GM19023 (cell line): Measurements from ENCODE around the gene OLA1.

Experiments
- ATAC-seq: cut with Tn5 transposase; IDR thresholded peaks from one replicate; pipeline ENCODE4 v1.9.1; 2021; ENCODE audit warnings: mild to moderate bottlenecking, moderate library complexity; ENCODE audit not compliant: unreplicated experiment

The OLA1 gene

GRCh38 chr2:174122185-174122584 lies 126.1 kb downstream of the OLA1 start:
- no peak for ATAC-seq

DNA sequence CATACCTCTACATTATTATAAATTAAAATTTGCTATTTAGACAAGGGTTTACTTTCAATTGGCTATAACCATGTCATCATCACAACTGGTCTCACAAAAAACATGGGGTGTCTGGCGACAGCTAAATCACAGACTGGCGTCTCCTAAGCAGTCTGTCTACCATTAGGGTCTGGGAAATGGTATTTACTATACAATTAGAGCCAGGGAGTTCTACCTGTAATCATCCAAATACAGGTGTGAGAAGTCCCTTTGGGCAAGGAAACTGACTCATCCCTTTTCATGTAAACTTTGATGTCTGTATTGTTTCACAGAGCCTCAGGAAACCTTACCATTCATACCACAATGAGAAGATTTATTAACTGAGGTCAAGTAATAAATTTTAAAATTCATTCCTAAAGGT lies 126.7 kb downstream of the OLA1 start:
- no peak for ATAC-seq

GRCh38 chr2:174121175-174121574 lies 127.2 kb downstream of the OLA1 start:
- no peak for ATAC-seq

DNA sequence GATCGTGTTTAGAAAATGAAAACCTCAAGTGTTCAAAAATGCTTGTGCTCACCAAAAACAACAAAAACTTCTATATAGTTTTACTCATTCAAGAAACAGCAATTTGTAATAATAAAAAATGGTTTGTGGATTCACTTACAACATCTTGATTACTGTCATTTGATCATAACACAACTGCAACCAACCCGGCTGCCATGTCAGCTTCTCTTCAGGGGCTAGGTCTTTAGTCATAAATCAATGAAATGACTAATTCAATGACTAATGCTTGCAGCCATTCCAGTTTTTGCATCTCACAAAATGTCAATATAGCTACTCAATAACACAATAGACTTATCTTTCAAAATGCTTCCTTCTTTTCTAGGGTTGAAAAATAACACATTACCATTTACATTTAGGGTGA lies 128.0 kb downstream of the OLA1 start:
- no peak for ATAC-seq

- no peak for ATAC-seq
These were observed 130.1 kb downstream of the OLA1 start for GRCh38 chr2:174117951-174118930.

DNA sequence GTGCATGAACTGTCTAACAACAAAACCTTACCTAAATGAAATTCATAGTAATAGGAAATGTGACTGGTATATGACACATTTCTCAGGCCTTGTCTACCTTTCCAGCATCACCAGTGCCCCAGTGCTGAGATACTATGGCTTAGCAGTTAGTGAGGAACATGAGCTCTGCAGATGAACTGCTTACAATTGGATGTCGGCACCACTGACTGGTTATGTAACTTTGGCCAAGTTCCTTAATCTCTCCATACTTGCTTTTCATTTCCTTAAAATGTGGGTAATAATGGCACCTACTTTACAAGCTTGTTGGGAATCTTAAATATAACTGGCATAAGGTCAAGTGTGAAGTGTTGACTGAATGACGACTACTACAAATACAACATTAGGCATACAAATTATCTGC lies 136.3 kb downstream of the OLA1 start:
- no peak for ATAC-seq

DNA sequence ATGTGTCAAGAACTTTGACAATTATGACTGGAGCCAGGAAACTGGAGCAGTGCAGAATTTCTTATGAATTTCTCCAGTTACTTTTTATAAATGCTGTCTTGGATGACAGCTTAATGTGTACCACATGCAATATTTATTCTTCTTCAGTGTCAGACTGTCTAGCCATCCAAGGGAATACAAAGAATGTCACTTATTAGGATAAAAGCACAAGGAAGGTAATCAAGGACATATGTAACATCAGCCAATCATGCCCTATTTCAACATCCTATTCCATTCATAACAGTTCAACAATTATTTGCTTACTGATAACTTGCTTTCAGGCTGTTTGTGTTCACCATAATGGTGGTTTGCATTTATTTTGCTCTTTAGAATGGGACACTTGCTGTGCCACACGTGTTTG lies 139.8 kb downstream of the OLA1 start:
- ATAC-seq, result no peak

DNA sequence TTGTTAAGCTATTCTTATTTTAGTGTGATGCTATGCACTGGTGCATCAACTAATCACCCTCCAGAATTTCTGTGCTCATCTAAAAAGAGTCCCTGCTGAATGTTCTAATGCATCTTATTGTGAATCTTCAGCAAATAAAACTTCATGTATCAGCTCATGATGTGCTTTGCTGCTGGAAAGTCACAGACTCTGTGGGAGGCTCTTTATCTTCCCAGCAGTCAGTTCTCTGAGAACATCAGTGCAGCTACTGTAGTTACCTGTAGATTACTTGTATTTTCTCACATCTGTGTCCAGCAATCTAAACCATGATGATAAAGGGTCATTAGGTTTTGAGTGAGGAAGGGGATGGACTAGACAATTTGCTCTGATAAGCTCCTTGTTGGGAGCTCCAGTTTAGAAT lies 141.6 kb downstream of the OLA1 start:
- no peak for ATAC-seq

DNA sequence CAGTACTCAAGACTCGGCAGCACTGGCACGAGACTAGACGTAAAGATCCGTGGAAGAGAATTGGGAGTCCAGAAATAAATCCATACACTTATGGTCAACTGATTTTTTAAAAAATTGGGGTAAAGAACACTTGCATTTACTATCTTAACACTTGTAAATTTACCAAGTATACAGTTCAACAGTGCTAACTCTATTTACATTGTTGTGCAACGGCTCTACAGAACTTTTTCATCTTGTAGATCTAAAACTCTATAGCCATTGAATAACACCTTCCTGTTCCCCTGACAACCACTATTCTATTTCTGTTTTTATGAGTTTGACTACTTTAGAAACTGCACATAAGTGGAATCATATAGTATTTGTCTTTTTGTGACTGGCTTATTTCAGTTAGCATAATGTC lies 153.8 kb downstream of the OLA1 start:
- ATAC-seq, result no peak

DNA sequence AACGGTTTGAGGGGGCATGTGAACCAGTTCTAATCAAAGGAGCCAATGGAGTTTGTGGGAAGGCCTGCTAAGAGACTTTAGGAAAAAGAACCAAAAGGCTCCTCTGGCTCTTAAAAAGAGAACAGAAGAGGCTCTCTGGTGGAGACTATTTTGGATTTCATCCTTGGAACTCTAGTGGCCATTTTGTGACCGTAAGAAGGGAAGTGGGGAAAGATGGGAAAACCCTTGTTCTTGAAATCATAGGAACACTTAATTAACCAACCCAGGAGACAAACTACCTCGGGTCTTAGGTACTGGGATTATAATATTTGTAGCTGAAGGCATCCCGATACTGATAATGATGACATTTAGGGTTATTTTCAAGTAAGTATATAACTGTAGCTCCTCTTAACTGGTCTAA lies 157.9 kb downstream of the OLA1 start:
- no peak for ATAC-seq

GRCh38 chr2:174088706-174089460 lies 159.4 kb downstream of the OLA1 start:
- ATAC-seq, result no peak

DNA sequence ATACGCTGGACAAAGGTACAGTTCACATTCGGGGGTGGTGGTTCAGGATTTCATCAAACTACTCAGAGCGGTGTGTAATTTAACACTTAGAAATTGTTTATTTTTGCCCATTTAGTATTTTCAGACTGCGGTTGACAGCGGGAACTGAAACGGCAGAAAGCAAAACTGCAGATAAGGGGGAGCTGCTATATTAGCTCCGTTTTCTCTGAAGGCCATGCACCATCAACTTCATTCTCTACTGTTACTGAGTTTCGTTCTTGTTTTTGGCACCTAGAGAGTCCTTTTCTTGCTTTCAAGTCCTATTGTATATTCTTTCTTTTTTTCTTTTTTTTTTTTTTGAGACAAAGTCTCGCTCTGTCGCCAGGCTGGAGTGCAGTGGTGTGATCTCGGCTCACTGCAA lies 161.6 kb downstream of the OLA1 start:
- ATAC-seq, result no peak

DNA sequence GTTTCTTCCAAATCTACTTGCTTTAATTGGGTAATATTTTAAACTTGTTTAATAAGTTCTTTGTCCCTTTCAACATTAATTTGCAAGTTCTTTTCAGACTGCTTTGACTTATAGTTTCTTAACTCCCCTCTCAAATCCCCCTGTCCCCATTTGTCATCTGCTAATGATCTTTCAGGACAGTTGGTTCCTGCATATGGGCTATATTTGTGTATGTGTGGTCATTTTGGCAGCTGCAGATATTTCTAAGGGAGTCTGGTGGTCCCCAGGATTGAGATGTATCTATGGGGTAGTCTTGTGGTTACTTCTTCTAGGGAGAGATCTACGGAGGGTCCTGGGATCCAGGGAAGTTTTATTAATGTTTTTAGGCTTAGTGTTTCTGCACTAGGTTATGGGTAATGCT lies 162.6 kb downstream of the OLA1 start:
- ATAC-seq, result no peak

GRCh38 chr2:174083843-174084458 lies 164.4 kb downstream of the OLA1 start:
- ATAC-seq, result no peak

DNA sequence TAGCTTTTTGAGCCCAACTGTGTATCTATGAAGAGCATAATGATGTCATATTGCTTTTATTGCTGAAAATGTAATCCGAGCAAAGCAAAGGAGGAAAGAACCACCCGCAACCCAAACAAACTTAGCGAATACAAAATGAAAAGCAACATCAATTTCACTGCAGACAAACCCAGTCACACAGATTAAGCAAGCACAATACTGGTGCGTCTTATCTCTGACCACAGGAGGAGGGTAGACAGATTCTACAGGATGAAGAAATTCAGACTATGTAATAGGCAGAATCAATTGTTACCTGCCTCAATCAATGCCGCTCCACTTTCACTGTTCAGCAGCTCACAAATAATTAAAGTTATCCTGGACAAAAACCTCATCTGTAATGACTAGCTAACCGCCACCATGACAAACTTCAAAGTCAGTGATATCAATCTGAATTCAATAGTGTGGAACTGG lies 167.6 kb downstream of the OLA1 start:
- ATAC-seq, result no peak

- no peak for ATAC-seq
These were observed 170.1 kb downstream of the OLA1 start for GRCh38 chr2:174078275-174078674.

- ATAC-seq, result no peak
These were observed 171.4 kb downstream of the OLA1 start for GRCh38 chr2:174076975-174077374.

DNA sequence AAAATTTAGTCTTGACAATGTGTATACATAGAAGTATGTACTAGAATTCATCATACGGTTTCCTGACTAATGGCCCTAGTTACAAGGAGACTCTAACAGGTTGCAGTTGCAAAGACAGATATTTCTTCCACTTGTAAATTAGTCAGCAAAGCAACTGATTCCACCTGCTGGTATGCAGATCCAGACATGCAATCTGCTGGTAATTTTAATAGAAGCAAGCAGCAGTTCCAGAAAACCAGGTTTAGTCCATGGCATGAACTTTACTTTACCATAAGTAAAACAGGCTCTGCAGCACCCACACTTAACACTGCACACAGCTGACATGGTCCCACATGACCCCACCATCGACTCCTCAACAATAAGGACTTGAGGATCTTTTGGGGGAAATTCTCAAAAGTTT lies 172.3 kb downstream of the OLA1 start:
- ATAC-seq, result no peak

DNA sequence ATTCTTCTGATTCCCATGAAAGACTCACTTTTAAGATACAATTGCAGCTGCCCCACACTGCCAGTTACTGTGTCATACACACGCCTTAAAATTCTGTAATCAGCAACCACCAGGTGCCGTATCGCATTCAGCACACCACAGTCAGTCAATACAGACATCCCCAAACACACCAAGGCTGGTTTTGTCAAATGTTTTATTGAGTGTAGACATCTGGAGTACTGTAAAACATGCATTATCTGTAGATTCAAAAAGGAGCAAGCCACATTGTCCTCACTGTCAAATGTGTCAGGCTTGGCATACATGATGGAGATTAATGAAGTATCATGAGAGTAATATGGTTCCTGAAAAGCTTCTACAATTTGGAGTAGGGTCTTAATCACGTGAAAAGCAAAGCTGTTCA lies 173.5 kb downstream of the OLA1 start:
- ATAC-seq, result no peak

GRCh38 chr2:174072857-174073256 lies 175.5 kb downstream of the OLA1 start:
- ATAC-seq, result no peak

- ATAC-seq, result no peak
These were observed 176.3 kb downstream of the OLA1 start for GRCh38 chr2:174072069-174072468.

- no peak for ATAC-seq
These were observed 177.0 kb downstream of the OLA1 start for GRCh38 chr2:174071321-174071720.
